GM12878 (cell line): ENCODE data around the gene STOML2. TPM values are rescaled to one million over a fixed set of nuclear protein-coding genes. Genes with fewer than 3 reads are reported as not detected.

Source experiments
- ASH2L ChIP-seq: fragments of 300-600, 200-600 bp; sonication (generic); IDR thresholded peaks from 2 replicates; pipeline ENCODE4 v1.6.1; 2017; ENCODE audit warnings: low read depth, mild to moderate bottlenecking, borderline replicate concordance
- CHD2 ChIP-seq: IDR thresholded peaks from 2 replicates; pipeline ENCODE4 v1.6.1; 2011; ENCODE audit warnings: low read depth, low read length, improper control_type of control experiment, borderline replicate concordance
- CTCF ChIP-seq, 3 experiments: IDR thresholded peaks in 2 of 3; conservative IDR thresholded peaks in 1 of 3; 2 replicates each; pipeline ENCODE4 v1.5.1; 2011; ENCODE audit warnings: low read depth in 3 of 3, low read length in 3 of 3, mild to moderate bottlenecking in 3 of 3, control low read depth in 2 of 3, moderate library complexity in 2 of 3, inconsistent platforms in 1 of 3, mixed read lengths in 1 of 3; ENCODE audit not compliant: control insufficient read depth in 2 of 3, insufficient read depth in 1 of 3; ENCODE audit errors: extremely low read depth in 1 of 3
- EP300 ChIP-seq, 2 experiments: fragments of 150-350 bp in 1 of 2; IDR thresholded peaks; 2 replicates each; pipeline ENCODE4 v1.6.1; 2011 to 2012; ENCODE audit warnings: low read depth in 2 of 2, low read length in 2 of 2, borderline replicate concordance in 1 of 2, improper control_type of control experiment in 1 of 2, inconsistent platforms in 1 of 2; ENCODE audit not compliant: control insufficient read depth in 1 of 2
- MXI1 ChIP-seq: fragments of 150-350 bp; IDR thresholded peaks from 2 replicates; pipeline ENCODE4 v1.6.1; 2011; ENCODE audit warnings: low read depth, mild to moderate bottlenecking, inconsistent platforms, low read length, improper control_type of control experiment
- MYB ChIP-seq: fragments of 150-350 bp; IDR thresholded peaks from 2 replicates; pipeline ENCODE4 v1.6.1; 2014; ENCODE audit warnings: mild to moderate bottlenecking, low read depth, low read length, borderline replicate concordance
- NFXL1 ChIP-seq: fragments of 450-650 bp; IDR thresholded peaks from 2 replicates; pipeline ENCODE4 v1.6.1; 2017; ENCODE audit warnings: antibody characterized with exemption, mild to moderate bottlenecking, borderline replicate concordance
- NR2C2 ChIP-seq: IDR thresholded peaks from 2 replicates; pipeline ENCODE4 v1.6.1; 2011; ENCODE audit warnings: borderline replicate concordance, low read depth; ENCODE audit not compliant: control insufficient read depth, insufficient read length
- PRDM15 ChIP-seq: fragments of 450-650 bp; formaldehyde crosslinking; IDR thresholded peaks from 2 replicates; pipeline ENCODE4 v1.4.0; 2020; ENCODE audit warnings: mild to moderate bottlenecking, moderate library complexity
- RELB ChIP-seq: fragments of 450-650 bp; IDR thresholded peaks from 2 replicates; pipeline ENCODE4 v1.6.1; 2017; ENCODE audit warnings: low read depth, mild to moderate bottlenecking, moderate library complexity
- REST ChIP-seq: IDR thresholded peaks from 2 replicates; pipeline ENCODE4 v1.6.1; 2012; ENCODE audit warnings: mild to moderate bottlenecking, low read depth, low read length
- ZBTB33 ChIP-seq: fragments of 450-650 bp; IDR thresholded peaks from 2 replicates; pipeline ENCODE4 v1.6.1; 2017; ENCODE audit warnings: mild to moderate bottlenecking
- ZNF207 ChIP-seq: fragments of 450-650 bp; IDR thresholded peaks from 2 replicates; pipeline ENCODE4 v1.6.1; 2014; ENCODE audit warnings: antibody characterized with exemption, mild to moderate bottlenecking, borderline replicate concordance
- polyA plus RNA-seq, 11 experiments: library from polyadenylated mRNA; depleted of rRNA in 4 of 11; unstranded in 6 of 11; stranded (reverse) in 5 of 11; fragments of >200 nt; fragmentation: Nextera tagmentation in 4 of 11; fragmentation: Illumina TruSeq in 1 of 11; extraction: Ambion mirVana in 4 of 11; extraction: Trizol in 1 of 11; gene quantifications; 1 replicate in 1 of 11; 2 replicates in 10 of 11; pipeline versions ENCODE4 v1.2.1 to v1.2.3, GENCODE V29; 2011 to 2016; ENCODE audit warnings: inconsistent platforms in 2 of 11, missing spikeins in 2 of 11, low read depth in 1 of 11
- total RNA-seq, 4 experiments: library from RNA; depleted of rRNA in 3 of 4; stranded (reverse); fragments of >200 nt in 3 of 4; fragmentation: Illumina TruSeq in 1 of 4; extraction: Trizol in 1 of 4; gene quantifications; 2 replicates each; pipeline versions ENCODE4 v1.2.1 to v1.2.3, GENCODE V29; 2013 to 2021

Gene STOML2
- total and polyA plus RNA-seq, 10 of the 15 experiments (the other 5 are each of a cell fraction or from before 2014, with no cell fraction given): 112 to 284 (median 207) TPM

GRCh38 chr9:35102769-35103659 is at the start of gene STOML2 (continued):
- TF ChIP-seq CTCF (IDR thresholded peaks at IDR 0.05 in 2 of 3, conservative IDR thresholded peaks at IDR 0.05 in 1 of 3; ENCODE audit: control insufficient read depth in 2 of 3, extremely low read depth in 1 of 3, insufficient read depth in 1 of 3, low read depth in 3 of 3, low read length in 3 of 3): no peak
- no peak for TF ChIP-seq PRDM15 (CRISPR knock-in tag)
- no peak for TF ChIP-seq NFXL1
- TF ChIP-seq RELB: peak; percentile 93
- no peak for TF ChIP-seq REST
- peak; percentile 91 for TF ChIP-seq CHD2
- no peak for TF ChIP-seq ASH2L
- TF ChIP-seq NR2C2: peak; percentile 81
- peak in 1 of 2 experiments; percentile 73; a peak in 2 of 4 replicates for TF ChIP-seq EP300 (IDR thresholded peaks at IDR 0.05; ENCODE audit: borderline replicate concordance in 1 of 2, control insufficient read depth in 1 of 2, low read depth in 2 of 2, low read length in 2 of 2)
- peak; percentile 98 for TF ChIP-seq MXI1
- no peak for TF ChIP-seq MYB
- TF ChIP-seq ZBTB33: no peak
- peak; percentile 94; the same call in 1 of the 2 replicates for TF ChIP-seq ZNF207
